CD14-positive monocyte (primary cell): ENCODE measurements around the gene MACROD2. TPM values are rescaled to one million over a fixed set of nuclear protein-coding genes. Genes with fewer than 3 reads are reported as not detected.

Experiments used
- DNase-seq, 3 donors: peaks; one replicate each; pipeline ENCODE4 v3.0.0-alpha.2; 2011 to 2022
- H2AFZ ChIP-seq: 2 replicates; pipeline ENCODE4 v1.6.0; 2012; ENCODE audit warnings: mild to moderate bottlenecking, low read depth, low read length, inconsistent platforms; ENCODE audit not compliant: insufficient read depth, poor library complexity, severe bottlenecking
- H3K27ac ChIP-seq, 2 donors: 1 replicate in 1 of 2; 2 replicates in 1 of 2; pipeline ENCODE4 v1.5.1; 2012 to 2013; ENCODE audit warnings: low read length in 2 of 2, control low read depth in 1 of 2, inconsistent platforms in 1 of 2, low read depth in 1 of 2, mild to moderate bottlenecking in 1 of 2
- H3K27me3 ChIP-seq, 2 donors: one replicate each; pipeline versions ENCODE4 v1.6.0 to v1.6.1; 2011 to 2013; ENCODE audit warnings: low read length in 2 of 2; ENCODE audit not compliant: control insufficient read depth in 2 of 2, insufficient read depth in 2 of 2
- H3K36me3 ChIP-seq, 2 donors: replicated peaks in 1 of 2; 1 replicate in 1 of 2; 2 replicates in 1 of 2; pipeline versions ENCODE4 v1.5.1 to v1.6.1; 2012 to 2013; ENCODE audit warnings: low read length in 2 of 2, control low read depth in 1 of 2, inconsistent platforms in 1 of 2, mild to moderate bottlenecking in 1 of 2; ENCODE audit not compliant: insufficient read depth in 2 of 2, control insufficient read depth in 1 of 2
- H3K4me1 ChIP-seq, 2 donors: 1 replicate in 1 of 2; 2 replicates in 1 of 2; pipeline versions ENCODE4 v1.5.1 to v1.6.1; 2012 to 2013; ENCODE audit warnings: low read length in 2 of 2, control low read depth in 1 of 2, inconsistent platforms in 1 of 2, mild to moderate bottlenecking in 1 of 2, moderate library complexity in 1 of 2; ENCODE audit not compliant: insufficient read depth in 2 of 2, control insufficient read depth in 1 of 2
- H3K4me2 ChIP-seq: replicated peaks from 2 replicates; pipeline ENCODE3; 2012; ENCODE audit warnings: low read length, moderate library complexity, mild to moderate bottlenecking; ENCODE audit not compliant: poor library complexity, severe bottlenecking; ENCODE audit errors: extremely low read depth
- H3K4me3 ChIP-seq, 3 experiments: fragments of 200-600 bp in 1 of 3; sonication (generic) in 1 of 3; replicated peaks in 1 of 3; 1 replicate in 2 of 3; 2 replicates in 1 of 3; pipeline ENCODE4 v1.5.1; 2011 to 2013; ENCODE audit warnings: low read length in 3 of 3, mild to moderate bottlenecking in 3 of 3, control low read depth in 2 of 3, low read depth in 2 of 3, inconsistent platforms in 1 of 3, moderate library complexity in 1 of 3
- H3K79me2 ChIP-seq: 2 replicates; pipeline ENCODE4 v1.6.0; 2012; ENCODE audit warnings: mild to moderate bottlenecking, control low read depth, inconsistent platforms, low read length, moderate library complexity; ENCODE audit not compliant: insufficient read depth
- H3K9ac ChIP-seq: 2 replicates; pipeline ENCODE4 v1.6.0; 2017; ENCODE audit warnings: low read length, mild to moderate bottlenecking; ENCODE audit not compliant: insufficient read depth, poor library complexity, severe bottlenecking
- H3K9me3 ChIP-seq, 2 donors: replicated peaks in 1 of 2; 1 replicate in 1 of 2; 2 replicates in 1 of 2; pipeline versions ENCODE4 v1.5.1 to v1.6.1; 2012 to 2013; ENCODE audit warnings: low read length in 2 of 2, control low read depth in 1 of 2; ENCODE audit not compliant: control insufficient read depth in 1 of 2, insufficient read depth in 1 of 2
- H4K20me1 ChIP-seq: 2 replicates; pipeline ENCODE4 v1.6.0; 2012; ENCODE audit warnings: mild to moderate bottlenecking, low read length, control low read depth, moderate library complexity; ENCODE audit not compliant: insufficient read depth
- H3K27ac Mint-ChIP-seq, 7 donors: one replicate each; pipeline ENCODE4 v1.8.0; 2020; ENCODE audit warnings: mild to moderate bottlenecking in 7 of 7, mixed read lengths in 7 of 7, moderate library complexity in 6 of 7, inconsistent platforms in 2 of 7
- H3K27me3 Mint-ChIP-seq, 3 donors: one replicate each; pipeline ENCODE4 v1.8.0; 2021 to 2022; ENCODE audit warnings: low read depth in 3 of 3, mild to moderate bottlenecking in 3 of 3, mixed read lengths in 3 of 3, moderate library complexity in 3 of 3, inconsistent platforms in 1 of 3
- H3K36me3 Mint-ChIP-seq, 2 donors: one replicate each; pipeline ENCODE4 v1.8.0; 2020; ENCODE audit warnings: mixed read lengths in 2 of 2, inconsistent platforms in 1 of 2, mild to moderate bottlenecking in 1 of 2
- H3K4me1 Mint-ChIP-seq: one replicate; pipeline ENCODE4 v1.8.0; 2020; ENCODE audit warnings: mild to moderate bottlenecking, mixed read lengths
- H3K4me3 Mint-ChIP-seq, 2 donors: one replicate each; pipeline ENCODE4 v1.8.0; 2020; ENCODE audit warnings: mild to moderate bottlenecking in 2 of 2, mixed read lengths in 2 of 2, moderate library complexity in 1 of 2
- H3K9me3 Mint-ChIP-seq, 7 donors: one replicate each; pipeline ENCODE4 v1.8.0; 2020 to 2022; ENCODE audit warnings: mixed read lengths in 7 of 7, mild to moderate bottlenecking in 6 of 7, moderate library complexity in 6 of 7, inconsistent platforms in 2 of 7
- WGBS: methylation state at CpG from one replicate; pipeline ENCODE4 v1.1.5; 2013; ENCODE audit warnings: missing lambda C conversion rate; ENCODE audit not compliant: insufficient coverage; 5-methylcytosine and 5-hydroxymethylcytosine counted together
- intact Hi-C, 2 donors: fragments of 100-400 bp; cut with micrococcal nuclease; formaldehyde crosslinking; loops; one replicate each; pipeline versions ENCODE4 v1.15.0 to v1.15.1; 2023
- polyA plus RNA-seq, 3 donors: library from polyadenylated mRNA; depleted of rRNA in 1 of 3; unstranded in 2 of 3; stranded (reverse) in 1 of 3; fragments of 300-500 nt in 2 of 3; fragments of >200 nt in 1 of 3; fragmentation: Illumina TruSeq in 2 of 3; gene quantifications; 1 replicate in 2 of 3; 2 replicates in 1 of 3; pipeline ENCODE4 v1.2.3, GENCODE V29; 2012 to 2021
- TF ChIP-seq, protein P1 (sequence below): fragments of 200-600 bp; IDR thresholded peaks from one replicate; pipeline ENCODE4 v1.8.0; 2022; ENCODE audit warnings: antibody characterized with exemption, mild to moderate bottlenecking

Gene MACROD2
- polyA plus RNA-seq, 3 donors = 0.23 TPM; not detected in 2

DNA sequence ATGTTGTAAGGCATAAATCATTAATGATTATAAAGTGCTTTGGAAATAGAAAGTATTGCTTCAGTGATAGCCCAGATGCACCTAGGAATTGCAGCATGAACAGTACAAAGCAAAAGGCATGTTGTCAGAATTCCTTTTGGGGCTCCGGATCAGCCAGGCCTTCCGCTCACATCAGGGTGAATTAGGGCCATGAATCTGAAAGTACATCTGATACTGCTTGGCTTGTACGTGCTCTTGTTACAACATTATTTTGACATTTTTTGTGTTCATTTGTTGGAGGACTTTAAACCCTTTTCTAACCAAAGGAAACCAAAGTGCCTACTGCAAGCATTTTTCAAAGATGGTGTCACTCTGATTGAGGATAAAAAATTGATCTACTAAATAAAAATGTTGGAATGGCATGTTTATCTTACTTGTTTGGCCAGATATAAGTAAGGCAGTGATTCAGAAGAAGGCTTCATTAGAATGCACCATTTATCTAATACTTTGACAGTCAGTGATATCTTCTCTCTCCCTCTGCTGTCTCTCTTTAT, 1347.7 kb downstream of the MACROD2 start:
- Histone ChIP-seq H3K4me2 (no peak overlapping the region), H3K4me3 (no peak overlapping the region), H3K27ac (no peak overlapping the region), H4K20me1 (no peaks in the 10 kb centered on the region), H3K4me1 (no peaks in the 10 kb centered on the region), H3K9ac (no peak overlapping the region), H3K27me3 (no peaks in the 10 kb centered on the region), H3K79me2 (no peaks in the 10 kb centered on the region), H3K36me3 (no peaks in the 10 kb centered on the region), H2AFZ (no peak overlapping the region), H3K9me3 (peaks cover 0 to 3% of the 10 kb centered on the region in 2 donors)
- no peak for DNase-seq
- TF ChIP-seq, protein P1, sequence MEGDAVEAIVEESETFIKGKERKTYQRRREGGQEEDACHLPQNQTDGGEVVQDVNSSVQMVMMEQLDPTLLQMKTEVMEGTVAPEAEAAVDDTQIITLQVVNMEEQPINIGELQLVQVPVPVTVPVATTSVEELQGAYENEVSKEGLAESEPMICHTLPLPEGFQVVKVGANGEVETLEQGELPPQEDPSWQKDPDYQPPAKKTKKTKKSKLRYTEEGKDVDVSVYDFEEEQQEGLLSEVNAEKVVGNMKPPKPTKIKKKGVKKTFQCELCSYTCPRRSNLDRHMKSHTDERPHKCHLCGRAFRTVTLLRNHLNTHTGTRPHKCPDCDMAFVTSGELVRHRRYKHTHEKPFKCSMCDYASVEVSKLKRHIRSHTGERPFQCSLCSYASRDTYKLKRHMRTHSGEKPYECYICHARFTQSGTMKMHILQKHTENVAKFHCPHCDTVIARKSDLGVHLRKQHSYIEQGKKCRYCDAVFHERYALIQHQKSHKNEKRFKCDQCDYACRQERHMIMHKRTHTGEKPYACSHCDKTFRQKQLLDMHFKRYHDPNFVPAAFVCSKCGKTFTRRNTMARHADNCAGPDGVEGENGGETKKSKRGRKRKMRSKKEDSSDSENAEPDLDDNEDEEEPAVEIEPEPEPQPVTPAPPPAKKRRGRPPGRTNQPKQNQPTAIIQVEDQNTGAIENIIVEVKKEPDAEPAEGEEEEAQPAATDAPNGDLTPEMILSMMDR = no peak
- Mint-ChIP-seq H3K27me3 (peaks cover 0 to 1% (median 0%) of the 10 kb centered on the region in 3 donors), H3K27ac (no peak overlapping the region), H3K36me3 (no peaks in the 10 kb centered on the region), H3K4me3 (no peak overlapping the region), H3K9me3 (peaks cover 0 to 14% (median 3%) of the 10 kb centered on the region in 7 donors), H3K4me1 (no peaks in the 10 kb centered on the region)
- intact Hi-C loops = no loop called here
- WGBS = 100% methylated on average over 1 of the region's 3 CpGs

DNA sequence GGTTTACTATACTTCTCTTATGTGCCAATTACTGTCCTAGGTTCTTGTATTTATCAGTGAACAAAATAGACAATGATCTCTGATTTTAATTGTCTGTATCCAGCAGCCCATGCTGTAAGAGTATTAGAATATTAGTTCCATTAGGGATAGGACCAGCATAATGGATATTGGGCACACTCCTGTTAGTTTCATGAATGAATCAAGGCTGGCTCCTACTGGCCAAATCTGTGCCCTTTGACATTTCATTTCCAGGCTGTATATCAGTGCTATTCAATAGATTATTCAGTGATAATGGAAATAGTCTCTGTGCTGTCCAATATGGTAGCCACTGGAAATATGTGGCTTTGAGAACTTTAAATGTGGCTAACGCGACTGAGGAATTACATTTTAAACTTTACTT, 1350.0 kb downstream of the MACROD2 start:
- peaks cover 0 to 4% of the 10 kb centered on the region in 2 donors for H3K9me3 ChIP-seq
- no peaks in the 10 kb centered on the region for H3K27me3 ChIP-seq
- DNase-seq = no peak
- TF ChIP-seq, protein P1 = no peak
- Mint-ChIP-seq H3K27me3 (peaks cover 0 to 1% (median 0%) of the 10 kb centered on the region in 3 donors), H3K27ac (no peak overlapping the region), H3K4me1 (no peaks in the 10 kb centered on the region), H3K36me3 (no peaks in the 10 kb centered on the region), H3K4me3 (no peak overlapping the region), H3K9me3 (peaks cover 1 to 19% (median 4%) of the 10 kb centered on the region in 7 donors)
- no CpG with 5 or more reads among the region's 2 CpGs for WGBS
- no peak overlapping the region for H3K27ac ChIP-seq
- no peak overlapping the region for H3K4me3 ChIP-seq
- H3K79me2 ChIP-seq = no peaks in the 10 kb centered on the region
- no peak overlapping the region for H3K4me2 ChIP-seq
- no peak overlapping the region for H2AFZ ChIP-seq
- no peak overlapping the region for H3K9ac ChIP-seq
- intact Hi-C loops = no loop called here
- H3K36me3 ChIP-seq = no peaks in the 10 kb centered on the region
- H3K4me1 ChIP-seq = no peaks in the 10 kb centered on the region
- H4K20me1 ChIP-seq = no peaks in the 10 kb centered on the region
